ENCODE results near the gene ZNF296. TPM values are rescaled to one million over a fixed set of nuclear protein-coding genes. Genes with fewer than 3 reads are reported as not detected.

Gene ZNF296
- total and polyA plus RNA-seq, 2 of the 13 experiments (the other 11 are each of a cell fraction or from before 2014, with no cell fraction given): 0.26 to 0.62 TPM

- TF ChIP-seq PBX3 (CRISPR knock-in tag; IDR thresholded peaks at IDR 0.05; ENCODE audit: borderline replicate concordance) (no peak), CREBL2 (CRISPR knock-in tag; IDR thresholded peaks at IDR 0.05; ENCODE audit: borderline replicate concordance) (no peak), ZKSCAN5 (CRISPR knock-in tag; IDR thresholded peaks at IDR 0.05) (no peak), ZBTB14 (CRISPR knock-in tag; IDR thresholded peaks at IDR 0.05) (no peak), SMARCE1 (IDR thresholded peaks at IDR 0.05; ENCODE audit: borderline replicate concordance) (no peak), ZNF205 (CRISPR knock-in tag; IDR thresholded peaks at IDR 0.05) (no peak), KLF6 (CRISPR knock-in tag; IDR thresholded peaks at IDR 0.05) (no peak), ATF1 (CRISPR knock-in tag; IDR thresholded peaks at IDR 0.05) (no peak), DDIT3 (CRISPR knock-in tag; IDR thresholded peaks at IDR 0.05) (no peak), SMYD3 (CRISPR knock-in tag; IDR thresholded peaks at IDR 0.05) (no peak), MXD1 (CRISPR knock-in tag; IDR thresholded peaks at IDR 0.05) (no peak), DZIP1 (CRISPR knock-in tag; IDR thresholded peaks at IDR 0.05) (no peak), ZNF224 (CRISPR knock-in tag; IDR thresholded peaks at IDR 0.05) (no peak)
Measured at GRCh38 chr19:45082170-45082569, 5.9 kb upstream of the ZNF296 start (continued).
